ENCODE results near the gene SYMPK.

GRCh38 chr19:45767881-45768654 lies 94.9 kb downstream of the SYMPK start:
- TF ChIP-seq POLR2A (IDR thresholded peaks at IDR 0.05): no peak
- no peak for TF ChIP-seq CTCF (IDR thresholded peaks at IDR 0.05)

Measured in Peyer's patch (tissue), 4 donors.